Stimulated activated CD8-positive, alpha-beta memory T cell treated with anti-CD3 and anti-CD28 coated beads, Interleukin-15, amount 100 ng/mL, for 4 hours (primary cell): ENCODE measurements around the gene RECQL5.
"Not testable (repeated sequence)": the region's sequence is repeated elsewhere in the genome, so short reads cannot be mapped to it uniquely, and the experiment has no call there.

Experiments
- DNase-seq, 2 donors: peaks; one replicate each; pipeline ENCODE4 v3.0.0-alpha.2; 2020; ENCODE audit warnings: low read depth in 2 of 2

RECQL5 gene

GRCh38 chr17:75592348-75593020 lies 74.5 kb downstream of the RECQL5 start:
- DNase-seq = no peak

- no peak for DNase-seq
Measured at GRCh38 chr17:75591722-75592302, 75.1 kb downstream of the RECQL5 start.

GRCh38 chr17:75590849-75591721 lies 75.9 kb downstream of the RECQL5 start:
- DNase-seq = no peak

- DNase-seq = no peak
Measured at GRCh38 chr17:75590314-75590761, 76.6 kb downstream of the RECQL5 start.

GRCh38 chr17:75589919-75590303 lies 77.0 kb downstream of the RECQL5 start:
- no peak for DNase-seq

- peak; percentile 83 to 90 for DNase-seq
Measured at GRCh38 chr17:75589012-75589918, 77.7 kb downstream of the RECQL5 start.

- DNase-seq = no peak
Measured at GRCh38 chr17:75588596-75589011, 78.3 kb downstream of the RECQL5 start.

- DNase-seq = peak; percentile 19 to 49
Measured at GRCh38 chr17:75587675-75588595, 79.0 kb downstream of the RECQL5 start, which contains the start of gene MYO15B. MYO15B (plus strand) TSS chr17:75587800; CDS start chr17:75588058, 258 bp downstream.

- DNase-seq = no peak
Measured at GRCh38 chr17:75584849-75585175, 82.1 kb downstream of the RECQL5 start.

GRCh38 chr17:75583197-75583596 lies 83.8 kb downstream of the RECQL5 start:
- not testable (repeated sequence) for DNase-seq

- DNase-seq = peak in 1 of 2 donors; percentile 8
Measured at GRCh38 chr17:75581121-75581725, 85.7 kb downstream of the RECQL5 start.
